HG03103 (cell line): Measurements from ENCODE around the gene RAET1E.
"Not testable (repeated sequence)": the region's sequence is repeated elsewhere in the genome, so short reads cannot be mapped to it uniquely, and the experiment has no call there.

Source experiments
- ATAC-seq: cut with Tn5 transposase; IDR thresholded peaks from one replicate; pipeline ENCODE4 v1.9.1; 2021; ENCODE audit warnings: low read depth; ENCODE audit not compliant: unreplicated experiment

The RAET1E gene, protein sequence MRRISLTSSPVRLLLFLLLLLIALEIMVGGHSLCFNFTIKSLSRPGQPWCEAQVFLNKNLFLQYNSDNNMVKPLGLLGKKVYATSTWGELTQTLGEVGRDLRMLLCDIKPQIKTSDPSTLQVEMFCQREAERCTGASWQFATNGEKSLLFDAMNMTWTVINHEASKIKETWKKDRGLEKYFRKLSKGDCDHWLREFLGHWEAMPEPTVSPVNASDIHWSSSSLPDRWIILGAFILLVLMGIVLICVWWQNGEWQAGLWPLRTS

DNA sequence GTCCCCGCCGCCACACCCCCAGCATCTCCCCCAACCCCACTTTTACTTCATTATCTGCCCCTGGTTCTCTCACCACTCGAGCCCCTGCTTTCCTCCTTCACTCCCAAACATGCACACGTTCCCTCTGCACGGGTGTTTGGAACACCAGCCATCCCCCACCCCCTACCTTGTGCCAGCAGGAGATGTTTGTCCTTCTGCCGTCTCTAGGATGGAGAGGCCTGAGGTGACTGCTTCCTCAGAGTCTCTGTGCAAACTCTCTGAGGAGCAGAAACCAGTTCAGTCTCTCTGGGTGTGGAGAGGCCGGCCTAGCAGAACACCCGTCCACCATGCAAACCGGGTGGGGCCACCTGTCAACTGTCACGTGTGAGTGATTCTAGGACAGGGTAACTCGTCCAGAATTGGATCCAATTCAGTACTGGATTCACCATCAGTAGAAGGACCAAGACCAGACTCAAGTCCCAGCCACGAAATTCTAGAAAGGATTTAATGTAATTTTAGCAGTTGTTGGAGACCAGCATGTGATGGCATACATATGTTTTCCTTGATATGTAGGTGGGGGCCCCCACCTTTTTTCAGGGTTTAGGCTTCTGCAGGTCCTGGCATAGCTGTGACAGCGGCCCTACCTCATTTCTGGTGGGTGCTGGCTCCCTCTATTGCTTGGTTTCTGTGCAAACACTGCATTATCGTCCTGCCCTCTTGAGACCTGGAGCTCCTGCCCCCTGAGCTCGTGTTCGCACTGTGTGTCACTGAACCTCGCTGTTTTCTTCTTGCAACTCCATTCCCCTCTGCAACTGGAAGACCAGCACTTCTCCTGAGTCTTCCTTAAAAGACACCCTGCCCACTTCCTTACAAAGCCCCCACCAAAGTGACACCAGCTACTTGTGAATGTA, at the start of gene RAET1E:
TSS of gene RAET1E (minus strand) at position 259 of the 890 bp plus-strand sequence. CDS start 7,212 bp downstream, outside the sequence.
- no peak for ATAC-seq

DNA sequence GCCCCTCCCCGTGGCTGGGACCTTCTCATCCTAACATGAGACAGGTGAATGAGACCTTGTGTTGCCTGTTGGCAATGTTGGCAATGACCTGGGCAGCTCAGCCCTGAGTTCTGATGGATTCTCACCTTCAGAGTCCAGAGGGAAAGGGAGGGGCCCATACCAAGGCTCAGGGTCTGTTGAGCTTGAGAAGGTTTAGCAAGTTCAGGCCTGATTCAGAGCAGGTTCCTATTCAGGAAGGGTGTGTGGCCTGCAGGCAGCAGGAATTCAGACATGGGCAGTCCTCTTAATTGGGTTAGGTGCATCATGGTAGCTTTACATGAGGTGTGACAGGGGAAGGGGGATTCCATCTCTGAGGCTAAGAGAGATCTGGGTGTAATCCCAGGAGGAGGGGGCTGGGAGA, 49.6 kb upstream of the RAET1E start:
- ATAC-seq, result not testable (repeated sequence)

DNA sequence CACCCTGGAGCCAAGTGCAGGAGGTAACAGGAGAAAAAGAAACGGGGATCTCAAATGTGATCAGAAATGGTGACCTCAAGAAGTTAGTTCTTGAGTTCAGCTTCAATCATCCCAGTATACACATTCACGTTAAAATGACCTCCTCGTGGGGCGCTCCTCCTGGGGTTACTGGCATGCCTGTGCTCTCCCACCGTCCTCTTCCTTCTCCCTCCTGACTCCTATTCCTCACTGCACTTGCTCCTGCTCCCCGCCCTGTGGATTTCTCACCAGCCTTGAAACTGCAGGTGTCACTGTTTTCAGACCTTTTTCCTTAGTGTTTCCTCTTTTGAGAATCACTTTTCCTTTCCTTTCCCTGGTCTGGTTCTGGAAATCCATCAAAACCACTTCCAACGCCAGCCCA, 48.7 kb upstream of the RAET1E start:
- not testable (repeated sequence) for ATAC-seq

DNA sequence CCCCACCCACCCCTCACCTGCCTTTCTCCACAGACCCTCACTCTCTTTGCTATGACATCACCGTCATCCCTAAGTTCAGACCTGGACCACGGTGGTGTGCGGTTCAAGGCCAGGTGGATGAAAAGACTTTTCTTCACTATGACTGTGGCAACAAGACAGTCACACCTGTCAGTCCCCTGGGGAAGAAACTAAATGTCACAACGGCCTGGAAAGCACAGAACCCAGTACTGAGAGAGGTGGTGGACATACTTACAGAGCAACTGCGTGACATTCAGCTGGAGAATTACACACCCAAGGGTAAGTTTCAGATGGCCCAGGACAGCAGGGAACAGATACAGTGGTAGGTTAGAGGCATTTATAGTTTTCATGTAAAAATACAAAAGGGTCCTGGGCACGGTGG, 47.4 kb upstream of the RAET1E start:
- ATAC-seq, result not testable (repeated sequence)

DNA sequence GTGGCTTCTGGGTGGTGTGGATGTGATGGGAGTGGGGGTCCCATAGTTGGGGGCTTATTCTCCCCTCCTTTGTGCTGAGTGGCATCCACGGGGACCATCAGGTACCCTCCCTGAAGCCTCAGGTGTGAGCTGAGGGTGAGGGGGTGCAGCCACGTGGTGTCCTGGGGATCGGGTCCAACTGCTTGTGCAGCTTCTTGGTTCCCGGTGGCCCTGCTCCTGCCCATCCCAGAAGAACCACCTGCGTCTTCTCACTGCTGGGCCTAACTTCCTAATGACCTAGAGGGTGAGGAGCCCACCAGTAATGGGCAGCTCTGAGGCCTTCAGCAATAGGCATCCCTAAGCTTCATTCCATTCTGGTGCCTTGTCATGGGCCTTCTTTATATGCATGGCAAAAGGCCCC, 45.4 kb upstream of the RAET1E start:
- not testable (repeated sequence) for ATAC-seq

- ATAC-seq, result no peak
Observed at GRCh38 chr6:149942461-149942829, 44.5 kb upstream of the RAET1E start.

- no peak for ATAC-seq
Observed at GRCh38 chr6:149941583-149942460, 43.9 kb upstream of the RAET1E start, which contains the start of gene ULBP2. Gene ULBP2, plus strand, starts transcription at chr6:149942014. Its CDS starts 59 bp downstream, at chr6:149942073.

GRCh38 chr6:149940672-149940982, 42.7 kb upstream of the RAET1E start:
- ATAC-seq, result no peak

DNA sequence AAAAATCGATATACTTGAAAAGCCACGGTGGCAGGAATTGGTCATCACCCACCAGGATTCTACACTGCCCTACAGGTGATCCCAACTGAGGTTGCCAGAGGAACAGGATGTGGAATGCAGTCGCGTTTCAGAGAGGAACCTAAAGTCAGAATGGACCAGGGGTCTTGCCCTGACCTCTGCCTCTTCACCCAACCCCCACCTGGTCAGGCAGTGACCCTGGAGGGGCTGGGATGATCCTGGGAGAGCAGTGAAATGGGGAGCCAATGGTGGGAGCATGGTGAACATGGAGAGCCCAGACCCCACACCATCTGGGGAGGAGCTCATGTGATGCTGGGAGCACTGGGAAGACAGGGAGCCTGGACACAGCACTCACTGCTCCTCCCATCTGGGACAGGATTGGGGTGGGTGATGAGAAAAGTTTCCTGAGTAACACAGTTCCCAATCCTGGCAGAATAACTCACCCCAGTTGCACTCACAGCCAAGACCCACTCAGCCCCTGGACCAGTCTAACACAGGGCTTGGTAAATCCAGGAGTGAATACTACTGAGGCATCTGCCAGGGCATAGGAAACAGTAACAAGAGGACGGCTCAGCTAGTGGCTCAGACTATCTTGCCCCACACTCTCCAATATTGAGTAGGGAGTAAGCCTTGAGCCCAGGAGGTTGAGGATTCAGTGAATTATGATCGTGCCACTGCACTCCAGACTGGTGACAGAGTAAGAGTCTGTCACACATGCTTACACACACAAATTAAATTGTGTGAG, 42.2 kb upstream of the RAET1E start:
- no peak for ATAC-seq

GRCh38 chr6:149939356-149939648, 41.4 kb upstream of the RAET1E start:
- no peak for ATAC-seq

DNA sequence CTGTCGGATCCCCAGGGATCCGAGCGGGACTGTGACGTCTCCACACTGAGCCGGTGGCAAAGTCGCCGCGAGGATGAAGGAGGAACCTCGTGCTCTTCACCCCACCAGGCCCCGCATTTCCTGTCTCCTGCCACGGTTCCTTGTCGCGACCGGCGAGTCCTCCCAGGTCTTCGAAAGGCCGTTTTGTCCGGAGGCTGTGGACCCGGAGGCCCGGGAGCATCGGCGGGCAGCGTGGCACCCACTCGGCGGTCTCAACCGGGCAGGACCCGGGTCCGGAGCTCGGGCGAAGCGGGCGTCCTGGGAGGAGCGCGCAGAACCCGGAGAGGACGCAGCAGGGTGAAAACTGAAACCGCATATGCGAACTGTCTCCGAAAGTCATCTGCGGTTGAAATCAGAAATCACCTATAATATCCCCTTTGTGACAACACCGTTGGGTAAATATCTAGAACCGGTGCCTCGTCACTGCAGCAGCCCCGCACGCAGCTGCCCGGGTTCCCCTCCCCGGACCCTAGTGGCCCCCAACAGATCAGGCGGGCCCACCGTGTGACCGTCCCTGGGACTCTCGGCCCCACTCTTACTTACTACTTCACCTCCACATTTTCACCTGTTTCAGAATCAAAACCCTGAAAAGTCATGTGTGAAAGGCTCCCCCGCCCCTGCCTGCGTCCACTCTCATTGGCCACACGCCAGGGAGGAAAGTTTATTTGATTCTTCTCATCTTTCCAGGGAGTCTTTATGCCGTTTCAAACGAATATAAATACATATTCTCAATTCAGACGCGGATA, 40.9 kb upstream of the RAET1E start:
- peak; percentile 68 for ATAC-seq

GRCh38 chr6:149938013-149938570, 40.2 kb upstream of the RAET1E start:
- ATAC-seq, result not testable (repeated sequence)

DNA sequence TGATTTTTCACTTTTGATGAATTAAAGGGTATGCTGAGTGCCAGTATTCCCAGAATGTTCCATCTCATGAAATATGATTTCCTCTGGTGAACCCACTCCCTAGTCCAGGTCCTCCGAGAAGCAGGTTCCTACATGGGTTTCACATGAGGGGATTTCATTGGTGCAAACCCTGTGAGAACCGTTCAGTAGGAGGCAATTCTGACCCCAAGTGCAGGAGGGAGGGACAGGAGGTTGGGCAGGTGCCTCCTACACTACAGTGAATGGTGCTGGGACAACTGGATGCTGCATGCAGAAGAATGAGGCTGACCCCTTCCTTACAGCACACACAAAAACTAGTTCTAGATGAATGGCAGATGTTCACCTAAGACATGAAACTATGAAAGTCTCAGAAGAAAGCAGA, 38.8 kb upstream of the RAET1E start:
- ATAC-seq, result no peak

DNA sequence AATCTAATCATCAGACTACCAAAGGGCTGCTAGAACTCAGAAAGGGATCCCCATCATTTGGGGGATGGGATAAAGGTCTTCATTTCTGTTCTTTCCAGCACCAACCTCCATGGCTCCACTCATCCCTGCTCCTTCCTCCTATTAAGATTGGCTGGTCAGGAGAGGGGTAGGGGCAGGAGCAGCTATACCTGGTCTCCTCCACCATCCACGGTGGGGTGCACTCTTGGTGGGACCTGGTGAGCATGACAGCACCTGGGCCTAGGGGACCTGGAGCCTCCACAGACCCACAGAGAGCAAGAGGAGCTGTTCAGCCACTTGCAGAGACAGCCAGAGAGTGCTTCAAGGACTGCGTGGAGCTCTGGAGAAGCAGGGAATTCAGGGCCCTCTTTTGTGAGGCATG, 37.8 kb upstream of the RAET1E start:
- ATAC-seq, result no peak

- no peak for ATAC-seq
Observed at GRCh38 chr6:149935246-149935645, 37.3 kb upstream of the RAET1E start.

GRCh38 chr6:149934249-149935156, 36.6 kb upstream of the RAET1E start:
- no peak for ATAC-seq

DNA sequence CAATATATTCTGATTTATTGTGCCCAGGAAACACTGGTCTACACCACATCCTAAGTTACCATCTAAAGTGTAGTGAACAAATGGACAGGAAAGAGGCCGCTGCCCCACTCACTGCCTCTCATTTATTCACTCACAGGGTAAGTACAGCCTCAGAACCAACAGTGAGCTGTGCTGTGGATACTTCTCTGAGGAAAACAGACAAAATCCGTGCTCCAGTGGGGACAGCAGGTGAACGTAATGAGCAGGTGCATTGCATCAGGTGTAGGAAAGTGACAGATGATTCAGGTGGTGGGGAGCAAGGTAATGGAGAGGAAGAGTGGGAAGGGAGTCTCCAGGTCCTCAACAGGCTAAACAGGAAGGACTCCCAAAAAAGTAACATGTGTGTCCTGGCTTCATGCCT, 35.5 kb upstream of the RAET1E start:
- ATAC-seq, result no peak

DNA sequence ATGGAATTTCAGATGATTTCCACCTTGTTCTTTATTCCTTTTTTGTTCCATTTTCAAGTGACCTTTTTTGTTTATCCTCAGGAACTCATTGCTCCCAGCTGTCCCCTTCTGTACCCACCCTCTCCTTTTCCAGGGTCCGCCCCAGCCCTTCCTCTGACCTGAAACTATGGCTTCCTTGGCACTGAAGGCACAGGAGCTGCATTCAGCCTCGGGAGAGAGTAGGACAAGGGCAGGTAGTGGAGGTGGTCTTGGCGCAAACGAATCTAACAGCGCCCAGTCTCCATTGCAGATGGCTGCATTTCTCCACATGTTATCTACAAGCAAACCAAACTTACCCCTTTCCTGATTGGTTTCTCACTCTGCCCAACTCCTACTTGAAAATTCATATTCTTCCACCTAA, 35.1 kb upstream of the RAET1E start:
- no peak for ATAC-seq
